Activated CD4-positive, alpha-beta T cell treated with anti-CD3 and anti-CD28 coated beads for 24 hours (primary cell): ENCODE measurements around the gene FOXD4L6.
"Not testable (repeated sequence)": the region's sequence is repeated elsewhere in the genome, so short reads cannot be mapped to it uniquely, and the experiment has no call there.

Experiments used
- DNase-seq, 2 donors: peaks; one replicate each; pipeline ENCODE4 v3.0.0-alpha.2; 2020; ENCODE audit warnings: low read depth in 2 of 2

The FOXD4L6 gene

DNA sequence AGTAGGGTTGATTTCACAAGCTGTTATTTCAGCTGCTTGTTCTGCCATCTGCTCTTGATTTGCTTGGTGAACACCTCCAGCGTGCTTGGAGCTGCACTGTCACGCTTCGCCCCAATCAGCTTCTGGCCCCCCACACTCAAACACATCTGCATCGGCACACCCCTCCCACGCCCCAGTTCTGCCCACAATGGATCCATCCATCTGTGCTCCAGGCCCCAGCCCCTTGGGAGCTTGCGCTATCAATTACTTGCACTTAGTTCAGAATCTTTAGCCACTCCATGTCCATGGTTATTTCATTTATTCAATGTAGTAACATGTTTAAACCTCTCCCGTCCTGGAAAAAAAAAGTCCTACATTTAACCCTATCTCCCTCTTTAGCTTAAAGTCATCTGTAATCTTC, 28.0 kb downstream of the FOXD4L6 start:
- not testable (repeated sequence) for DNase-seq

DNA sequence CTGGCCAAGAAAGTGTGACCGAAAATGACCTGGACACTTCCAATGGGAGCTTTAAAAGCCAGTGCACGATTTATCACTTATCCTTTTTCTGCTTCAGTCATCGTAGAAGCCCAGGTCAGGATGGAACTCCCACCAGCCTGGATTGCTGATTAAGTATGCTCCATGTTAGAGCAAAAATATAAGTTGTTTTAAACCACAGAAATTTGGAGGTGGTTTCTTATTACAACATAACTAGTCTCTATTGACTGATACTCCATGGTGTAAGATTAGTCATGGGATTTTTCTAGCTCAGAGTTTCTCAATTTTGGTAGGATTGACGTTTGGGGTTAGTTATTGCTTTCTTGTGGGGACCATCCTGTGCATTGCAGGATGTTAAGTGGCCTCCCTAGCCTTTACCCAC, 29.7 kb downstream of the FOXD4L6 start:
- not testable (repeated sequence) for DNase-seq

DNA sequence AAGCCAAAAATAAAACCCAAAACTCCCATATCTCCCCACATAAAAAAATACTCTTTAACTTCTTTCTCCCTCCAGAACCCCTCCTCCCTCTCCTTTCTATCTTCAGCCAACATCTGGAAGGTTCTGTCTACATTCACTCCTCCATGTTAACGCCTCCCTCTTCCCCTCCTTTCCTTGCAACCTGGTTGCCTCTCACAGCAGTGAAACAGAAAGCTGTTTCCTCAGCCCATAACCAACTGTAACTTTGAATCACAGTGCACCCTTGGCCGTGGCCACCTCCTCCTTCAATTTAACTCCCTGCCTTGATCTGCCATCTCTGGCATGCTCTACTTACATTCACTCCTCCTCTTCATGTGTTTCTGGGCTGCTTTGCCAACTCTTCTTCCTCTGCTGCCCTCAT, 33.4 kb downstream of the FOXD4L6 start:
- DNase-seq, result not testable (repeated sequence)

DNA sequence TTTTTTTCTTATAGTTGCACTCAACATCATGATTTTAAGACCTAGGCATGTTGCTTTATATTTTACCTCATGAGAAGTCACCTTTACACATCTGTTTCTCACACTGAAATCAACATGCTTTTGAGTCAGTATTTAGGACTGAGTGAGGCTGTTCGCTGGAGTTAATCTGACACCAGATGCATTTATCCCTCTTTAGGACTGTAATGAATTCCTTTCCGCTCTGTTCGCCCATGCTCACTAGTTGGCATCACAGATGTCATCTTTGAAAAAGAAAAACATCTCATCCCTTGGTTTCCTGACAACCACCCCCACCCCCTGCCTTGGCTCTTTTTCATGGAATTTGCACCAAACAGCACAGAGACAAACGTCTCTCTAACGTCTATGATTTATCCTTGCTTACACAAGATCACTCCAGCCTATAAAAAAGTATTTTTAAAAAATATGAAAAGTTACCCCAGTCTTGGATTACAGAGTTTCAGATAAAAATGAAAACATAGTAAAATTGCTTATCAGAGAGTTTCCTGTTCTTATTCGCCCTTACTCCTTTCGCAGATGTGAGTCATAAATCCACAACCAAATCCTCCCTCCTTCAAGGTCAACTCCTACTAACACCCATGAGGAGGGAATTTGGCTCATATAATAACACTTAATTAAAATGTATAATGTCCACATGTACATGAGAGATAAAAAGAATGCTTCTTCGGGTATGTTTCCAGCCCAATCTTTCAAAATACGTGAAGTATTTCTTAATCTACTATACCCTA, 34.3 kb downstream of the FOXD4L6 start:
- DNase-seq, result not testable (repeated sequence)

DNA sequence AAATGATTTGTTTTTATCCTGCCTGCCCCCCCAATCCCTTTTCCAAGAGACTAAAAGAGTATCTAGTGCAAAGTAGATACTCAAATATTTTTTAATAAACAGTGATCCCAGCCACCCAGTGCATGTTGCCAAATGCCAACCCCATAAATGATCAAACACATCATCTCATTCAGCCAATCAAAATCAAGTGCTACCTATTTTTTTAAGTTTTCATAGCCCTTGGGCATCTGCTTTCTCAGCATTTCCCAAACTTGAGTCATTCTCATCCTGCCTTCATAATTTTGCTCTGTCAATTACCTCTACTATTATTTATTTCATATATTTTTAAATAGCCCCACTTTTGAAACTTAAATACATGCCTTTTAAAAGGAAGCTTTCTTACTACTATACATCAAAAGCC, 37.6 kb downstream of the FOXD4L6 start:
- not testable (repeated sequence) for DNase-seq

DNA sequence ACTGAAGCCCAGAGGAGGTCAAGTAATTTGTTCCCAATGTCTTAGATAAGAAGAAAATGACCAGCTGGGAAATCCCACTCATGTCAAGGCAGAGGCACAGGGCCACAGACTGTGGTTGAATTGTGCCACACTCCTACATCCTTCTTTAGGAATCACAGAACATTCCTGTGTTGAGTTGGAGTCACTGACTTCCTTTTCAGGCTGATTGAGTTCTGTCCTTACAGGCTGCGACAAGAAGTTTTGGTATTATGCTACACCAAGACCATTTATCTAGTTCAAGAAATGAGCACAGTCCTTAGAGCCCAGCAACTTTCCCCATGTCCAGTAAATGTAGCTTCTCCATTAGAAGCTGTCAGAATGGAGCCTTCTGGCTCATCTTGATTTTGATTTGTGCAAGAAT, 38.1 kb downstream of the FOXD4L6 start:
- DNase-seq, result not testable (repeated sequence)

DNA sequence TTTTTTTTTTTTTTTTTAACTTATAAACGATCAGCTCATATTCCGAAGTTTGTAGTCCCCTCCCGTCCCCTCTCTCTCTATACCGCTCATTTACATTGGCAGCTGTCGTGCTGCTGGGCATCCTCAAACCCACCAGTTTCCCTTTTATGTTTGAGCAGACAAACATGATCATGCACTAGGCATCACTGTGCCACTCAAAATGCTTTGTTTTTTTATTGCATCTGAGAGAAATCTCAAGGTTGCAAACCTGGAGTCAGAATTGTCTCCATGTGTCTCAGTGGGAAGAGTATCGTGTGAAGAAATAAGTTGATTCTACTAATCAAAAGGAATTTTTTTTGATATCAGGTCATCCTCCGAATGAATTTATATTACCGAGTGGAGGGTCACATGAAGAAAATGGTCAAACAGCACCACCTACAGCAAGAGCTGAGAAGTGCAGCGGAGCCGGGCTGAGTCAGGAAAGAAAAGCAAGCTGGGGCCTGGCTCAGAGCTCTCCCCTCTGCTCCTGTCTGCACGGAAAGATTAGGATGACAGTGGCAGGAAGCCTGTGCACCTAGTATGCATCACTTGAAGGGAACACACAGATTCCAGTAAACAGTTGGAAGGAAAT, 39.9 kb downstream of the FOXD4L6 start:
- DNase-seq, result not testable (repeated sequence)

DNA sequence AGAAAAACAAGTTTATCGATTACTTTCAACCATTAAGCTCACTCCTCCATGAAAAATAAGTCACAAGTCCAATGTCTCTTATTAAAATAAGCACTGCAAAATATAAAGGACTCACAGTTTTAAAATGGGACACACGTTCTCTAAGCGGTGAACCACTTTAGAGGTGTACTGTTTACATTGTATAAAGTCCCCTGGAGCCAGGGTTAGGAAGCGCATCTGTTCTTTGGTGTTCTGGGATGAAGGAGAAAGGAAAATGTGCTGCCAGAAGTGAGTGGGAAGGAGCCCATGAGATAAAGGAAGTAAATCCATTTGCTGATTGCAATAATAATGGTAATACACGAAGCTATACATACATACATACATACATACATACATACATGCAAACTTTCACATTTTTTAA, 40.6 kb downstream of the FOXD4L6 start:
- not testable (repeated sequence) for DNase-seq

DNA sequence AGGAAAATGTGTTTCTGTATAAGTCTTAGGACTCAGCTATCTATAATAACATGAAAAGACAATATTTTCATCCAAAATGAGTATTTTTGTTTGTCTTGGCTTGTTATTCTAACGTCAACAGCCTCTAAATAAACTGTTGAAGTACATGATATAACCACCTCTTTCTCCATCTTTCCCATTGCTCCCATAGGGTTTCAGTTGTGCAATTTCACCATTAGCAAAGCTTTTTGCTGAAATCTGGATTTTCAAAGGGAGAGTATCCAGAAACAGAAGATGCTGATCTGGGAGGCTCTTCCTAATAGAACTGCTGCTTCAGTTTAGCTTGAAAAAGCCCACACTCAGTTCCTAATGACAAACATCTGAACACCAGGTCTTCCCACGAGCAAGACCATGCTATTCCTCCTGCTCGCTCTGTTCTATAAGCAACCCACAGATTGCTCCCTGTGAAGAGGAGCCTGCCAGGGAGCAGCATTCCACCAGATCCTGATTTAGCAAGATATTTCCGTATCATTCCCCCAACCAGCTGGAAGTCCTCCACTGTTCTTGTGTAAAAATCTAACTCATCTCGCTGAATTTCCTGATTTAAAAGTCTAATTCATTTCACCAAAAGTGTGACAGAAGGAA, 41.2 kb downstream of the FOXD4L6 start:
- not testable (repeated sequence) for DNase-seq

DNA sequence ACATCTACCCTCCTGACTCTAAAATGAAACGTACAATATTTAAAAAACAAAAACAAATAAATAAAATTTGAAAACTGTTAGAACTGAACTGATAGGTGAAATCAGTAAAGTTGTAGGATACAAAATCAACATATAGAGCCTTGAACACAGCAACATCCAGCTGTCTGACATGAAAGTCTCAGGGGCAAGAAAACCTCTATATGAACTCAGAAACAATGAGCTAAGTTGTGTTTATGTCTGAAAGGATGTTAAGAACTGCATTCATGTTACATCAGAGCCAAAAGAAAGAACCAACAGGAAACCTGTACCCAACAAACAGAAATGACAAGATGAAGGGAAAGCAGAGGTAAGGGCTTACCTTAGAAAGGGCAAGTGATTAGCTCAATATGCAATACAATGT, 41.8 kb downstream of the FOXD4L6 start:
- DNase-seq, result not testable (repeated sequence)

DNA sequence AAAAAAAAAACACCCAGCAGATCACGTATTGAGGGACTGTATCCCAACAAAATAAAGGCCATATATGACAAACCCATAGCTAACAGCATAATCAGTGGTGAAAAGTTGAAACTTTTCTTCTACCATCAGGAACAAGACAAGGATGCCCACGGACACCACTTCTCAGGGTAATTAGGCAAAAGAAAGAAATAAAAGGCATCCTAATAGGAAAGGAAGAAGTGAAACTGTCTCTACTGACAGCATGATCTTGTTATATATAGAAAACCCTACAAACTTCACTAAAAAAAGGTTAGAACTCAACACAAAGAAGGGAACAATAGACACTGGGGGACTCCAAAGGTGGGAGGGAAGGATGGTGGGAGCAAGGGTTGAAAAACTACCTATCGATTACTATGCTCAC, 42.3 kb downstream of the FOXD4L6 start:
- DNase-seq, result not testable (repeated sequence)

DNA sequence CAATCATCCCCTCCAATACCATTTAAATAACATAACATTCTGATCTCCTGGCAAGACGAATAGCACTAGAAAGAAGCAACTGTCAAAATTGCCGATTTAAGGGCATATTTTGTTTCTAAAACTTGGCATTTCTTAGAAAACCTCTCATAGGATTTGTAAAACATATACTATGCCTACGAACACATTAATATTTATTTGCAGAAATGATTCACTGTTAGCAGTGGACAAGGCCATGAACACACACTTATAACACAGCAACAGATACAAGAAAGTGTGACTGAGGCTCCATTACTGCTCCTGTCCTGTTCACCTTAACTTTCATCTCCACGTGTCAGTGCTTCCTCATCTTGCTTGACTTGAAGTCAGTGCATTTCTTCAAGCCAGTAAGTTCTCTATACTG, 46.1 kb downstream of the FOXD4L6 start:
- DNase-seq, result not testable (repeated sequence)

DNA sequence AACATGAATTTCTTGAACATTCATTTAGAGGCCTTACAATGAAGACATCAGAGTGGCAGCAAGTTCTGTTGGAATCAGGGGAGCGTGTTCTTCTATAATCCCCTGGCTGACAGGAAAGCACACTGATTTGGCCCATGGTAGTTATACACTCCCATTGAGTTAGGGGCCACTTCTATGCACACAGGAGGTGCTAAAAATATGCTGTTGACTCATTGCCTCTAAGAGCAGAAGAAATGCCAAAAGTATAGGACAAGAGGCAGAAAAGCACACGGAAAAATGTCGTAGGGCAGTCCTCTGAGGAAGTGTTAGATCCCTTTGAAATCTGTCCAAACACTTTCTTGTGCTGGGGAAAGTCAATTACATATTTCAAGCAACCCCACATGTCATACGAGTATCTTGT, 49.0 kb downstream of the FOXD4L6 start:
- not testable (repeated sequence) for DNase-seq

DNA sequence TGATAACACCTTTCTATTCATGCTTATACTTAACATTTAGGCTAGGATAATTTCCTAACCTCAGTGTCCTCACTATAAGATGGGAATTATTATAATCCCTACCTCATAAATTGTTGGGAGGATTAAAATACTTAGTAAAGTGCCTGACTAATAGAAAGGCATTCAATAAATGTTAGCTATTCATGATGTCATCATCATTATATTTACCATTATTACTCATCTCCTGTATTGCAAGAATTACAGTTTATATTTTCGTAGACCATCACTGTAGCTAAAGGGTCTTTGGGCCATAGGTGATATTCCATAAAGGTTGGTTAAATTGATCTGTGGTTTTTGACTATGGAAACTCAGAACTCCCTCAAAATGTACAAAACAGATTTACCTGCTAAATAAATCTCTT, 50.9 kb downstream of the FOXD4L6 start:
- not testable (repeated sequence) for DNase-seq
